SW 1271 (cell line): ENCODE measurements around the gene FAM240A.
"Not testable (repeated sequence)": the region's sequence is repeated elsewhere in the genome, so short reads cannot be mapped to it uniquely, and the experiment has no call there.

ENCODE experiments used
- DNase-seq, 2 experiments: peaks; one replicate each; lab custom pipeline; 2025; lab: John Stamatoyannopoulos, UW

The FAM240A gene

GRCh38 chr3:46586738-46587246 is 25.5 kb upstream of the FAM240A start:
- no peak for DNase-seq

GRCh38 chr3:46587268-46587667 is 25.1 kb upstream of the FAM240A start:
- not testable (repeated sequence) for DNase-seq

GRCh38 chr3:46593274-46593862 is 19.0 kb upstream of the FAM240A start:
- DNase-seq: no peak

- DNase-seq: no peak
These were observed 18.3 kb upstream of the FAM240A start for GRCh38 chr3:46593979-46594378.

- no peak for DNase-seq
These were observed 17.6 kb upstream of the FAM240A start for GRCh38 chr3:46594723-46595122.

GRCh38 chr3:46595819-46596314 is 16.5 kb upstream of the FAM240A start:
- DNase-seq: no peak

GRCh38 chr3:46599590-46599989 is 12.7 kb upstream of the FAM240A start:
- DNase-seq: no peak

- DNase-seq: no peak
These were observed 8.8 kb upstream of the FAM240A start for GRCh38 chr3:46603446-46604046.

GRCh38 chr3:46604127-46604526 is 8.2 kb upstream of the FAM240A start:
- DNase-seq: no peak

GRCh38 chr3:46607603-46608028 is 4.7 kb upstream of the FAM240A start:
- DNase-seq: no peak

- no peak for DNase-seq
These were observed 3.1 kb upstream of the FAM240A start for GRCh38 chr3:46609212-46609721.

GRCh38 chr3:46609944-46610722 is 2.2 kb upstream of the FAM240A start:
- no peak for DNase-seq

- no peak for DNase-seq
These were observed 1.1 kb downstream of the FAM240A start for GRCh38 chr3:46613313-46614005.

GRCh38 chr3:46614431-46614830 is 2.1 kb downstream of the FAM240A start:
- no peak for DNase-seq

- no peak for DNase-seq
These were observed 2.9 kb downstream of the FAM240A start for GRCh38 chr3:46615050-46615775.

GRCh38 chr3:46615976-46616375 is 3.7 kb downstream of the FAM240A start:
- no peak for DNase-seq

- DNase-seq: no peak
These were observed 5.6 kb downstream of the FAM240A start for GRCh38 chr3:46617941-46618340.

- no peak for DNase-seq
These were observed 7.8 kb downstream of the FAM240A start for GRCh38 chr3:46619845-46620778.

GRCh38 chr3:46624533-46624932 is 12.2 kb downstream of the FAM240A start:
- no peak for DNase-seq

- DNase-seq: no peak
These were observed 12.7 kb downstream of the FAM240A start for GRCh38 chr3:46624975-46625490.
